ENCODE results near the gene OR5H15. TPM values are rescaled to one million over a fixed set of nuclear protein-coding genes. Genes with fewer than 3 reads are reported as not detected.
"Not testable (repeated sequence)": the region's sequence is repeated elsewhere in the genome, so short reads cannot be mapped to it uniquely, and the experiment has no call there.

Gene OR5H15
- total RNA-seq, 2 donors from 2014 or later = not detected

GRCh38 chr3:98147179-98147578 lies 19.3 kb upstream of the OR5H15 start, which contains the start of gene OR5H14:
TSS of gene OR5H14 (plus strand) at chr3:98147479. CDS start at chr3:98149386, 1,907 bp downstream.
- DNase-seq (ENCODE audit: low spot score) (no peak), ATAC-seq (ENCODE audit: insufficient number of reproducible peaks, low FRiP score, low read depth) (no peak)
- Histone ChIP-seq H3K9me3 (no peaks in the 10 kb centered on the region), H3K4me1 (ENCODE audit: control insufficient read depth in 1 of 2, low read depth in 2 of 2) (no peaks in the 10 kb centered on the region), H3K36me3 (no peaks in the 10 kb centered on the region), H3K27me3 (replicated peaks; ENCODE audit: insufficient read depth) (no peaks in the 10 kb centered on the region), H3K4me3 (no peak within 1 kb of the TSS), H3K27ac (no peak within 1 kb of the TSS)
- TF ChIP-seq CTCF (IDR thresholded peaks at IDR 0.05) = no peak

GRCh38 chr3:98148751-98149150 lies 17.7 kb upstream of the OR5H15 start:
- H3K27me3 ChIP-seq (replicated peaks; ENCODE audit: insufficient read depth) = no peaks in the 10 kb centered on the region
- ATAC-seq (ENCODE audit: insufficient number of reproducible peaks, low FRiP score, low read depth) = no peak

GRCh38 chr3:98149456-98149855 lies 17.0 kb upstream of the OR5H15 start:
- not testable (repeated sequence) for H3K4me1 ChIP-seq (ENCODE audit: control insufficient read depth in 1 of 2, low read depth in 2 of 2); DNase-seq (ENCODE audit: low spot score); H3K9me3 ChIP-seq; H3K27ac ChIP-seq; H3K27me3 ChIP-seq (replicated peaks; ENCODE audit: insufficient read depth); H3K4me3 ChIP-seq; ATAC-seq (ENCODE audit: insufficient number of reproducible peaks, low FRiP score, low read depth); H3K36me3 ChIP-seq

More at GRCh38 chr3:98148751-98149150, 17.7 kb upstream of the OR5H15 start:
- no peak for TF ChIP-seq CTCF (IDR thresholded peaks at IDR 0.05)
- Histone ChIP-seq H3K27ac (no peak overlapping the region), H3K4me3 (no peak overlapping the region), H3K4me1 (ENCODE audit: control insufficient read depth in 1 of 2, low read depth in 2 of 2) (no peaks in the 10 kb centered on the region), H3K9me3 (no peaks in the 10 kb centered on the region), H3K36me3 (no peaks in the 10 kb centered on the region)
- no peak for DNase-seq (ENCODE audit: low spot score)

- H3K4me1 ChIP-seq (ENCODE audit: control insufficient read depth in 1 of 2, low read depth in 2 of 2) = no peaks in the 10 kb centered on the region
- no peaks in the 10 kb centered on the region for H3K9me3 ChIP-seq
- DNase-seq (ENCODE audit: low spot score) (no peak), ATAC-seq (ENCODE audit: insufficient number of reproducible peaks, low FRiP score, low read depth) (no peak)
- H3K36me3 ChIP-seq = no peaks in the 10 kb centered on the region
- H3K27me3 ChIP-seq (replicated peaks; ENCODE audit: insufficient read depth) = no peaks in the 10 kb centered on the region
- TF ChIP-seq CTCF (IDR thresholded peaks at IDR 0.05) = no peak
- H3K27ac ChIP-seq = no peak overlapping the region
- no peak overlapping the region for H3K4me3 ChIP-seq
Observed at GRCh38 chr3:98151241-98151640, 15.3 kb upstream of the OR5H15 start.

- no peak for TF ChIP-seq CTCF (IDR thresholded peaks at IDR 0.05)
- no peaks in the 10 kb centered on the region for H3K4me1 ChIP-seq (ENCODE audit: control insufficient read depth in 1 of 2, low read depth in 2 of 2)
- no peak overlapping the region for H3K27ac ChIP-seq
- H3K27me3 ChIP-seq (replicated peaks; ENCODE audit: insufficient read depth) = no peaks in the 10 kb centered on the region
- H3K9me3 ChIP-seq = no peaks in the 10 kb centered on the region
- DNase-seq (ENCODE audit: low spot score) = no peak
- H3K4me3 ChIP-seq = no peak overlapping the region
- no peaks in the 10 kb centered on the region for H3K36me3 ChIP-seq
- ATAC-seq (ENCODE audit: insufficient number of reproducible peaks, low FRiP score, low read depth) = no peak
Observed at GRCh38 chr3:98171071-98171470, 4.6 kb downstream of the OR5H15 start.

GRCh38 chr3:98172621-98173020 lies 6.1 kb downstream of the OR5H15 start:
- TF ChIP-seq CTCF (IDR thresholded peaks at IDR 0.05) = no peak
- Histone ChIP-seq H3K9me3 (no peaks in the 10 kb centered on the region), H3K27me3 (replicated peaks; ENCODE audit: insufficient read depth) (no peaks in the 10 kb centered on the region), H3K27ac (no peak overlapping the region), H3K4me3 (no peak overlapping the region), H3K4me1 (ENCODE audit: control insufficient read depth in 1 of 2, low read depth in 2 of 2) (no peaks in the 10 kb centered on the region), H3K36me3 (no peaks in the 10 kb centered on the region)
- DNase-seq (ENCODE audit: low spot score) (no peak), ATAC-seq (ENCODE audit: insufficient number of reproducible peaks, low FRiP score, low read depth) (no peak)

Data from thoracic aorta (tissue), 2 donors.